ENCODE results near the gene OR5K2. TPM values are rescaled to one million over a fixed set of nuclear protein-coding genes. Genes with fewer than 3 reads are reported as not detected.

OR5K2 gene
- total RNA-seq, 1 experiment from 2014 or later, result not detected

DNA sequence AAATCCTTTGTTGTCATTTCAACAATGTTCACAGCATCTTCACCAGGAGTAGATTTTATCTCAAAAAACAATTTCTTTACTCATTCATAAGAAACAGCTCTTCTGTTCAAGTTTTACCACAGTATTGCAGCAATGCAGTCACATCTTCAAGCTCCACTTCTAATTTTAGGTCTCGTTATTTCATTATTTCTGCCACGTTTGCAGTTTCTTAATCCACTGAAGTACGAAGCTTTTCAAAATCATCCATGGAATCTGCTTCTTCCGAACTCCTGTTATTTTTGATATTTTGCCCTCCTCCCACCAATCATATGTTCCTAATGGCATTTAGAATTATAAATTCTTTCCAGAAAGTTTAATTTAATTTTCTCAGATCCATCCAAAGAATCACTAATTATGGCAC lies 47.1 kb upstream of the OR5K2 start:
- TF ChIP-seq ZNF671 (CRISPR knock-in tag; IDR thresholded peaks at IDR 0.05) (no peak), ESRRA (CRISPR knock-in tag; IDR thresholded peaks at IDR 0.05; ENCODE audit: borderline replicate concordance) (no peak), TEAD4 (CRISPR knock-in tag; IDR thresholded peaks at IDR 0.05) (no peak), SMAD3 (CRISPR knock-in tag; IDR thresholded peaks at IDR 0.05; ENCODE audit: borderline replicate concordance) (no peak), TEAD1 (CRISPR knock-in tag; IDR thresholded peaks at IDR 0.05) (no peak)
- TF ChIP-seq, protein P1, sequence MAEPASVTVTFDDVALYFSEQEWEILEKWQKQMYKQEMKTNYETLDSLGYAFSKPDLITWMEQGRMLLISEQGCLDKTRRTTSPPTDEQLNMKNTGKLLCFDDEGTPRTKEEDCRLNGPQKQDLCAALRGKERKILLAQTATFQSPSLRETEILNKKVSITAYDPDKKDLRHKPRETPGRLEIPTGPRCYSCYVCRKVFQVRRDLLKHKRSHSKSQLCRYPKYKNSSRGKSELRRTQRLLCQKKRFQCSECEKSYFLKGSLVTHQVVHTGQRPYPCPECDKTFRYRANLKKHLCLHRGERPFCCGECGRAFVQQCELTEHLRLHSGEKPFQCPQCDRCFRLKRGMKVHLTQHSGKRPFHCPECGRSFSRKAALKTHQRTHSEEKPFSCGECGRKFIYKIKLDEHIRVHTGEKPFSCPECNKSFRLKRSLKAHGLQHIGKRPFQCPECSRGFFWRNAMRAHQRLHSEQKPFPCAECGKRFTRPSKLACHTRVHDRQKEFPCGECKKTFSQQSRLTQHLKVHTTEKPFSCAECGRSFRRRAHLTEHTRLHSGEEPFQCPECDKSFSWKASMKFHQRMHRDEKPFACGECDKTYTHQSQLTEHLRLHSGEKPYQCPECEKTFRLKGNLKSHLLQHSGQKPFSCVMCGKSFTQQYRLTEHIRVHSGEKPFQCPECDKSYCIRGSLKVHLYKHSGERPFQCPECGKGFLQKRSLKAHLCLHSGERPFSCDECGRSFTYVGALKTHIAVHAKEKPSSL (CRISPR knock-in tag; conservative IDR thresholded peaks at IDR 0.05), result no peak
- TF ChIP-seq, protein P2, sequence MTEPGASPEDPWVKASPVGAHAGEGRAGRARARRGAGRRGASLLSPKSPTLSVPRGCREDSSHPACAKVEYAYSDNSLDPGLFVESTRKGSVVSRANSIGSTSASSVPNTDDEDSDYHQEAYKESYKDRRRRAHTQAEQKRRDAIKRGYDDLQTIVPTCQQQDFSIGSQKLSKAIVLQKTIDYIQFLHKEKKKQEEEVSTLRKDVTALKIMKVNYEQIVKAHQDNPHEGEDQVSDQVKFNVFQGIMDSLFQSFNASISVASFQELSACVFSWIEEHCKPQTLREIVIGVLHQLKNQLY (CRISPR knock-in tag; IDR thresholded peaks at IDR 0.05), result no peak
- TF ChIP-seq, protein P3, sequence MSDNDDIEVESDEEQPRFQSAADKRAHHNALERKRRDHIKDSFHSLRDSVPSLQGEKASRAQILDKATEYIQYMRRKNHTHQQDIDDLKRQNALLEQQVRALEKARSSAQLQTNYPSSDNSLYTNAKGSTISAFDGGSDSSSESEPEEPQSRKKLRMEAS (CRISPR knock-in tag; IDR thresholded peaks at IDR 0.05), result no peak
- Mint-ChIP-seq H3K4me3 (no peak overlapping the region), H3K36me3 (no peaks in the 10 kb centered on the region), H3K27ac (no peak overlapping the region), H3K4me1 (peaks cover 6% of the 10 kb centered on the region), H3K9me3 (peaks cover 8% of the 10 kb centered on the region), H3K27me3 (ENCODE audit: low read depth) (no peaks in the 10 kb centered on the region)
- DNase-seq (ENCODE audit: low spot score) (no peak), ATAC-seq (no peak)
- POLR2A ChIA-PET, result no interaction called here
- CTCF ChIA-PET, result no interaction called here

DNA sequence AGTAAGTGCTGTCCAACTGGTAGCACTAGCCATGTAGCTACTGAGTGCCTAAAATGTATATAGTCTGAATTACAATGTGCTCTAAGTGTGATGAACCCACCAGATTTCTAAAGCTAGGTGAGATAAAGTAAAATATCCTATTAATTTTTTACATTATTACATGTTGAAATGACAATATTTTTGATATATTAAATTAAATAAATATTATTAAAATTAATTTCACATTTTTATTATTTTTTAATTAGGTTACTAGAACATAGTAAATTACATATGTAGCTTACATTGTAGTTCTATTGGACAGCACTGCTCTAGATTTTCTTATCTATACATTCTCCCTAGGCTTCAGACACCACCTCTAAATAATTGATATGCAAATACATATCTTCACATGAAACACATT lies 43.7 kb upstream of the OR5K2 start:
- ChIA-PET POLR2A (interaction anchor here (0.6 kb wide), 1 partner anchor 40 kb away, joined by 3 read pairs; no protein-coding TSS in a partner anchor), CTCF (no interaction called here)
- Mint-ChIP-seq H3K4me1 (no peaks in the 10 kb centered on the region), H3K4me3 (no peak overlapping the region), H3K27ac (no peak overlapping the region), H3K36me3 (no peaks in the 10 kb centered on the region), H3K27me3 (ENCODE audit: low read depth) (no peaks in the 10 kb centered on the region), H3K9me3 (peaks cover 11% of the 10 kb centered on the region)
- TF ChIP-seq, protein P4, sequence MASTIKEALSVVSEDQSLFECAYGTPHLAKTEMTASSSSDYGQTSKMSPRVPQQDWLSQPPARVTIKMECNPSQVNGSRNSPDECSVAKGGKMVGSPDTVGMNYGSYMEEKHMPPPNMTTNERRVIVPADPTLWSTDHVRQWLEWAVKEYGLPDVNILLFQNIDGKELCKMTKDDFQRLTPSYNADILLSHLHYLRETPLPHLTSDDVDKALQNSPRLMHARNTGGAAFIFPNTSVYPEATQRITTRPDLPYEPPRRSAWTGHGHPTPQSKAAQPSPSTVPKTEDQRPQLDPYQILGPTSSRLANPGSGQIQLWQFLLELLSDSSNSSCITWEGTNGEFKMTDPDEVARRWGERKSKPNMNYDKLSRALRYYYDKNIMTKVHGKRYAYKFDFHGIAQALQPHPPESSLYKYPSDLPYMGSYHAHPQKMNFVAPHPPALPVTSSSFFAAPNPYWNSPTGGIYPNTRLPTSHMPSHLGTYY (CRISPR knock-in tag; IDR thresholded peaks at IDR 0.05), result no peak
- peak; percentile 95 for TF ChIP-seq HMGA2 (CRISPR knock-in tag; IDR thresholded peaks at IDR 0.05)
- ATAC-seq (no peak), DNase-seq (ENCODE audit: low spot score) (no peak)

DNA sequence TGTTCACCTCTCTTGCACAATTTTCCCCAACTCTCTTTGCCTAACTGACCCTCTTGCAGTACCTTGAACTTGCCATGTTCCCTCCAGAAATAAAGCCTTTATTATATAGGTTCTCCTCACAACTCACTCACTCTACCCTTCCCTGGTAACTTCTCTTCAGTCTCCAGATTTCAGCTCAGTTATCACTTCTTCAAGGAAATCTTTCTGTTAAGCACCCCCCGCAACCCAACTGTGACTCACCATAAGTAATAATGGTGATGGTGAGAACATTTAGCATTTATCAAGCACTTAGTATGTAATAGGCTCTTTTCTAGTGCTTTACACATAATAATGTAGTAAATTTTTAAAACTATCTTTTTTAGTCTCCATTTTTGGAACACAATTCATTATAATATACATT lies 42.6 kb upstream of the OR5K2 start:
- POLR2A ChIA-PET, result no interaction called here
- no peak for ATAC-seq
- H3K27ac Mint-ChIP-seq, result no peak overlapping the region
- TF ChIP-seq PRRX2 (CRISPR knock-in tag; IDR thresholded peaks at IDR 0.05) (no peak), ZNF396 (CRISPR knock-in tag; IDR thresholded peaks at IDR 0.05; ENCODE audit: borderline replicate concordance) (no peak)
- TF ChIP-seq, protein P5, sequence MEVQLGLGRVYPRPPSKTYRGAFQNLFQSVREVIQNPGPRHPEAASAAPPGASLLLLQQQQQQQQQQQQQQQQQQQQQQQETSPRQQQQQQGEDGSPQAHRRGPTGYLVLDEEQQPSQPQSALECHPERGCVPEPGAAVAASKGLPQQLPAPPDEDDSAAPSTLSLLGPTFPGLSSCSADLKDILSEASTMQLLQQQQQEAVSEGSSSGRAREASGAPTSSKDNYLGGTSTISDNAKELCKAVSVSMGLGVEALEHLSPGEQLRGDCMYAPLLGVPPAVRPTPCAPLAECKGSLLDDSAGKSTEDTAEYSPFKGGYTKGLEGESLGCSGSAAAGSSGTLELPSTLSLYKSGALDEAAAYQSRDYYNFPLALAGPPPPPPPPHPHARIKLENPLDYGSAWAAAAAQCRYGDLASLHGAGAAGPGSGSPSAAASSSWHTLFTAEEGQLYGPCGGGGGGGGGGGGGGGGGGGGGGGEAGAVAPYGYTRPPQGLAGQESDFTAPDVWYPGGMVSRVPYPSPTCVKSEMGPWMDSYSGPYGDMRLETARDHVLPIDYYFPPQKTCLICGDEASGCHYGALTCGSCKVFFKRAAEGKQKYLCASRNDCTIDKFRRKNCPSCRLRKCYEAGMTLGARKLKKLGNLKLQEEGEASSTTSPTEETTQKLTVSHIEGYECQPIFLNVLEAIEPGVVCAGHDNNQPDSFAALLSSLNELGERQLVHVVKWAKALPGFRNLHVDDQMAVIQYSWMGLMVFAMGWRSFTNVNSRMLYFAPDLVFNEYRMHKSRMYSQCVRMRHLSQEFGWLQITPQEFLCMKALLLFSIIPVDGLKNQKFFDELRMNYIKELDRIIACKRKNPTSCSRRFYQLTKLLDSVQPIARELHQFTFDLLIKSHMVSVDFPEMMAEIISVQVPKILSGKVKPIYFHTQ (CRISPR knock-in tag; IDR thresholded peaks at IDR 0.05), result no peak
- TF ChIP-seq, protein P6, sequence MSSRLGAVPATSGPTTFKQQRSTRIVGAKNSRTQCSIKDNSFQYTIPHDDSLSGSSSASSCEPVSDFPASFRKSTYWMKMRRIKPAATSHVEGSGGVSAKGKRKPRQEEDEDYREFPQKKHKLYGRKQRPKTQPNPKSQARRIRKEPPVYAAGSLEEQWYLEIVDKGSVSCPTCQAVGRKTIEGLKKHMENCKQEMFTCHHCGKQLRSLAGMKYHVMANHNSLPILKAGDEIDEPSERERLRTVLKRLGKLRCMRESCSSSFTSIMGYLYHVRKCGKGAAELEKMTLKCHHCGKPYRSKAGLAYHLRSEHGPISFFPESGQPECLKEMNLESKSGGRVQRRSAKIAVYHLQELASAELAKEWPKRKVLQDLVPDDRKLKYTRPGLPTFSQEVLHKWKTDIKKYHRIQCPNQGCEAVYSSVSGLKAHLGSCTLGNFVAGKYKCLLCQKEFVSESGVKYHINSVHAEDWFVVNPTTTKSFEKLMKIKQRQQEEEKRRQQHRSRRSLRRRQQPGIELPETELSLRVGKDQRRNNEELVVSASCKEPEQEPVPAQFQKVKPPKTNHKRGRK (CRISPR knock-in tag; IDR thresholded peaks at IDR 0.05; ENCODE audit: borderline replicate concordance), result no peak
- TF ChIP-seq, protein P7, sequence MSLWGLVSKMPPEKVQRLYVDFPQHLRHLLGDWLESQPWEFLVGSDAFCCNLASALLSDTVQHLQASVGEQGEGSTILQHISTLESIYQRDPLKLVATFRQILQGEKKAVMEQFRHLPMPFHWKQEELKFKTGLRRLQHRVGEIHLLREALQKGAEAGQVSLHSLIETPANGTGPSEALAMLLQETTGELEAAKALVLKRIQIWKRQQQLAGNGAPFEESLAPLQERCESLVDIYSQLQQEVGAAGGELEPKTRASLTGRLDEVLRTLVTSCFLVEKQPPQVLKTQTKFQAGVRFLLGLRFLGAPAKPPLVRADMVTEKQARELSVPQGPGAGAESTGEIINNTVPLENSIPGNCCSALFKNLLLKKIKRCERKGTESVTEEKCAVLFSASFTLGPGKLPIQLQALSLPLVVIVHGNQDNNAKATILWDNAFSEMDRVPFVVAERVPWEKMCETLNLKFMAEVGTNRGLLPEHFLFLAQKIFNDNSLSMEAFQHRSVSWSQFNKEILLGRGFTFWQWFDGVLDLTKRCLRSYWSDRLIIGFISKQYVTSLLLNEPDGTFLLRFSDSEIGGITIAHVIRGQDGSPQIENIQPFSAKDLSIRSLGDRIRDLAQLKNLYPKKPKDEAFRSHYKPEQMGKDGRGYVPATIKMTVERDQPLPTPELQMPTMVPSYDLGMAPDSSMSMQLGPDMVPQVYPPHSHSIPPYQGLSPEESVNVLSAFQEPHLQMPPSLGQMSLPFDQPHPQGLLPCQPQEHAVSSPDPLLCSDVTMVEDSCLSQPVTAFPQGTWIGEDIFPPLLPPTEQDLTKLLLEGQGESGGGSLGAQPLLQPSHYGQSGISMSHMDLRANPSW (CRISPR knock-in tag; conservative IDR thresholded peaks at IDR 0.05; ENCODE audit: low read depth), result no peak
- TF ChIP-seq, protein P8, sequence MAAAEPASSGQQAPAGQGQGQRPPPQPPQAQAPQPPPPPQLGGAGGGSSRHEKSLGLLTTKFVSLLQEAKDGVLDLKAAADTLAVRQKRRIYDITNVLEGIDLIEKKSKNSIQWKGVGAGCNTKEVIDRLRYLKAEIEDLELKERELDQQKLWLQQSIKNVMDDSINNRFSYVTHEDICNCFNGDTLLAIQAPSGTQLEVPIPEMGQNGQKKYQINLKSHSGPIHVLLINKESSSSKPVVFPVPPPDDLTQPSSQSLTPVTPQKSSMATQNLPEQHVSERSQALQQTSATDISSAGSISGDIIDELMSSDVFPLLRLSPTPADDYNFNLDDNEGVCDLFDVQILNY (CRISPR knock-in tag; IDR thresholded peaks at IDR 0.05), result no peak

More for the DNA sequence above, 42.6 kb upstream of the OR5K2 start:
- no peak for DNase-seq (ENCODE audit: low spot score)
- no peaks in the 10 kb centered on the region for H3K27me3 Mint-ChIP-seq (ENCODE audit: low read depth)
- H3K4me1 Mint-ChIP-seq, result no peaks in the 10 kb centered on the region
- H3K4me3 Mint-ChIP-seq, result no peak overlapping the region
- H3K9me3 Mint-ChIP-seq, result peaks cover 14% of the 10 kb centered on the region
- CTCF ChIA-PET, result no interaction called here
- H3K36me3 Mint-ChIP-seq, result no peaks in the 10 kb centered on the region

All from WTC11 (cell line).